Right kidney (tissue), 1 donor: ENCODE measurements around the gene AHCYL2.
"Not testable (repeated sequence)": the region's sequence is repeated elsewhere in the genome, so short reads cannot be mapped to it uniquely, and the experiment has no call there.

ENCODE experiments used
- DNase-seq: peaks from one replicate; pipeline ENCODE4 v3.0.0-alpha.2; 2016

AHCYL2 gene

DNA sequence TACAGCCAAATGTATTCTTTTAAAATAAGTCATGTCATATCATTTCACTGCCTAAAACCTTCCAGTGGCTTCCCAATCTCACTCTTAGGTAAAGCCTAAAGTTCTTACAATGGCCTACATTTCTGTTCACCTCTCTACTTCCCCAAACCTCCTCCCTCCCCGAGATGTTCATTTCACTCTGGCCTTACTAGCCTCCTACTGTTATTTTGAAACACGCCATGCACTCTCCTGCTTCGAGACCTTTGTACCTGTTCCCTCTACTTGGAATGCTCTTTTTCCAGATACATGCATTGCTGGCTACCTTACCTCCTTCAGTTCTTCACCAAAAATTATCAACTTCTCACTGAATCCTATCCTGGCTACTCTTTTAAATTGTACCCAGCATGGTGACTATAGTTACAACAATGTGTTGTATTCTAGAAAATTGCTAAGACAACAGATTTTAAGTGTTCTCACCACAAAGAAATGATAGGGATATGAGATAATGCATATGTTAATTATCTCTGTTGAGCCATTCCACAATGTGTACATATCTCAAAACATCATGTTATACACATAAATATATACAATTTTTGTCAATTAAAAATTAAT, 158.8 kb downstream of the AHCYL2 start:
- DNase-seq = no peak

DNA sequence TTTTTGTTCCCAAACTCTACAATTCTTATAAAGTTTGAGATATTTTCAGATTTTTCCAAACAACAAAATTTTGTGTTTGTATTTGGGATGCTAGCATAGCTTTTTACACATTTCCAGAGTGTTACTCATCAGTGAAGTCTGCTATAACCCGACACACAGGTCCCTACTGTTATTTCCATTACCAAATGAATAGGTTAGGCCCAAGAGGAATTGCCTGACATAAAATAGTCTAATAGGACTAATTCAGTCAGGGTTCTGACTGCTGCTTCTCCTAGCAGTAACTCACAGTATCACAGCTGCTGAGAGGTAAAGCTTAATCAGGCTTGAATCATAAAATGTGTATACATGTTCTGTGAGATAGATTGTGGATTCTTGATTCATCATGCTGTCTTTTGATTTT, 160.3 kb downstream of the AHCYL2 start:
- no peak for DNase-seq

DNA sequence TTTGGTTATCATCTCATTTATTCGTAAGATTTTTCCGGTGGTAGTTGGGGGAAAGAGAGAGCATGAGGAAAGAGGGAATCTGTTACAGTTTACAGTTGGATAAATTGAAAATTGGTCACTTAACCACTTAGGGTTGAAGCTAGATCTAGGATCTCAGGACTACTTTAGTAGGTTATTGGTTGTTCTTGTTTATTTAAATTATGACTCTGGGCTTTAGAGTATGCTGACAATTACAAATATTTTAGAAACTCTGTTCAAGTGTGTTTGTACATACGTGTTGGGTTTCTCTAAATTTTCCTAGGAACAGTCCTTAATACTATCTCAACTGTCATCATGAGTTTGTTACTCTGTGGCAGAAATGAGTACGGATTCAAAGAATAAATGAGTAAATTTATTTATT, 160.8 kb downstream of the AHCYL2 start:
- DNase-seq = no peak

DNA sequence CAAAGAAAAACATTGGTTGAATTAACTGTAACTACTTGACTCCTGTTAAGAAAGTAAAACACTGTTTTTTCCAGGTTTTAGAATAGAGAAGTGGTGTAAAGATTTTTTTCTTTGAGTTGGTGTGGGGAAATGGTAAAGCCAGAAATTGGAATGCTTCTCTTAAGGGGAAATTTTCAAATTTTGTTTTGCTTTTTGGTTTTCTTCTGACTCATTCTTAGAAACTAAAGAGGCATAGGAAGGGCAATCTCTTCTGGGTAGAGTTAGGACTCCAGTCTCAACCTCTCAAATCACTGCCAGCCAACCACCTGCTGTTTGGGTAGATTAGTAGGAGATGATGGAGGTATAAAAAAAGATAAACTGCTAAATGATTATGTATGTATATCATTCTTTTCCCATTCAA, 161.7 kb downstream of the AHCYL2 start:
- DNase-seq = no peak

DNA sequence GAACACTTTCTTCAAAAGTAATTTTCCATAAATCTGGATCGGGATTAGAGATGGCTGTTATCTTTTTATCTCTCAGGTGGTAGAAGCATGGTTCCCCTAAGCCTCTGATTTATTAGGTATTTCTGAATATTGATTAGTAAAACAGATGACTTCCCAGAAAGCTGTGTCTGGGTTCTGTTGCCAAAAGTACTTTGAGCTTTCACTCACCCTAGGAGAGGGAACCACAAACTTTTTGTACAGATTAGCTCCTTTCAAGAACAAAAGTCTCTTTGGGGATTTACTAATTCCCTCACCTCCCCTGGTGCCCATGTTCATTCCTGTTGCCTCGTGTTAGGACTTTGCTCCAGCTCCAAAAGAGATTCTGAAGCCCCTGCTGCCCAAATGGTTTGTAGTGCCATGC, 162.7 kb downstream of the AHCYL2 start:
- no peak for DNase-seq

DNA sequence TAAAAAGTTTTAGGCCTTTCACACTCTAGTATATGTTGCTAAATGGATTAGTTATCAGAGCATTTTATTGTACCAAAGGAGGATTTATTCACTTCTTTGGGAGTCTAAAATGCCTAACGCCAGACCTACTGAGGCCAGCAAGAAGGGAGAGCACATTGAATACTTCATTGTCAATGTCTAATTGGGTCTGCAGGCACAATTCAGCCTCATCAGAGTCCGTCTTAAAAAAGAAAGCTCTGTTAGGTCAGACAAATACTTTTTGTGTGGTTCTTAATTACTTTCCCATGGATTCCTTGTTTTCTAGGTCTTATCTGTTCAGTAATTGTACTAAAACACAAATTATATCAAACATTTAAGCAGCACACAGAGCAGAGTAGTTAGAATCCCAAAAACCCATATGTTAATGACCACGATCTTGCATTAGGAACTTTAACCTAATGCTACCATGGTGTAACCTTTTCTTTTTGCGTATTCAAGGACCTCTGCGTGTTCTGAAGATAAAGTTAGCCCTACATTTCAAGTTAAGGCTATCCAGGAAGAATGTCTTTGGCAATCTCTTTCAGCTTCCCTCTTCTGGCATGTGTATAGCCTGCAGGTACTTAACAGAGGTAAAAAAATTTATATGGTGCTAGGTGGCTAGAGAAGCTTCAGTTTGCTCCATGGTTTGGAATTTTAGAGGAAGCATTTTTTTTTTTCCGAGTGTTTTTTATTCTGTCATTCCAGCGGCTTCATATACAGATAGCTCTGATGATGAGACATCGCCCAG, 163.7 kb downstream of the AHCYL2 start:
- DNase-seq = no peak

DNA sequence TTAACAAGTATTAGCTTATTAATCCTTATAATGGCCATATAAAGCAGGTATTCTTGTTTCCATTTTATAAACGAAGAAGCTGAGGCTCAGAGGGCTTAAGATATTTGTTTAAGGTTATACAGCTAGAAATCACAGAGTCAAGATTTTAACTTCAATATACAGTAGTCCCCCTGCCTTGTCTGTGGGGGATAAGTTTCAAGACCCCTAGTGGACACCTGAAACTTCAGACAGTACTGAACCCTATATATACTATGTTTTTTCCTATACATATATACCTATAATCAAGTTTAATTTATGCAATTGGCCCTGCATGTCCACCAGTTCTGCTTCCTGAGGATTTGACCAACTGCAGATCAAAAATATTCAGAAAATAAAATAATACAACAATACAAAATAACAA, 165.0 kb downstream of the AHCYL2 start:
- DNase-seq = no peak

DNA sequence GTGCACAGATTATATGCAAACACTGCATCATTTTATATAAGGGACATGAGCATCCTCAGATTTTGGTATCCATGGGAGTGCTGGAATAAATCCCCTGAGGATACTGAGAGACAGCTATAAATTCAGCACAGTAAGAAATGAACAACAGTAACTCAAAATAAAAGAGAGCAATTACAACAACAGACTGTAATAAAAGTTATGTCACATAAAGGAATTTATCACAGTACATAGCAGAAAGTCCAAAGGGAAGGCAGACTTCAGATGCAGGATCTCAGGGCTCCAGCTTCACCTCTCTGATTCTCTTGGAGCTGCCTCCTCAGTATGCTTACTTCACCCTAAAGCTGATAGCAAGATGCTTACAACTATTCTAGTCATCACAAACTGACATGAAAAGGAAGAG, 165.5 kb downstream of the AHCYL2 start:
- DNase-seq = no peak

DNA sequence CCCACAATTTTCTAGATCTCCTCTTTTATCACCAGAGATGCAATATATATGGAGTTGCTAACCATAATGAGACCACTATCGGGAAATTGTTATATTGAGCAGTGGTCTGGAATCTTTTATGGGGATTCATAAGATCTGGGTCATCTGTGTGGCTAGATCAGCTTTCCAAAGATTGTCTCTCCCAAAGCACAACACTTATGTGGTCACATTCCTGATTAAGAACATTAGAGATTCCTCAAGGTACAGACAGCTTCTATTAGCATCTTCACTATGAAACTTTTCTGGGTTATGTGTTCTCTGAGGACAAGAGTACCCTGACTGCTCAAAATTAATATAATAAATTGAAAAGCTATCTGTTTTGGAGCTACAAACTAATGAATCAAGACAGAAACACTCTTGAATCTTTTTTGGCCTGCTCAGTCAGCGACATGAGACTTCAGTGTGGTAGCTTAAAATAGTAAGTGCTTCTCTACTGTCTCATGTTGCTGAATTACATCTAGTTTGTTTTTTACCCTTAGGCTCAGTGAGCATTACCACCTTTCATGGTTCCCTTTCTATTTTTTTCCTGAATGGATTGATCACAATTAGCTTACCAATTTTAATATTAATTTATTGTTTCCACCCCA, 166.8 kb downstream of the AHCYL2 start:
- no peak for DNase-seq

DNA sequence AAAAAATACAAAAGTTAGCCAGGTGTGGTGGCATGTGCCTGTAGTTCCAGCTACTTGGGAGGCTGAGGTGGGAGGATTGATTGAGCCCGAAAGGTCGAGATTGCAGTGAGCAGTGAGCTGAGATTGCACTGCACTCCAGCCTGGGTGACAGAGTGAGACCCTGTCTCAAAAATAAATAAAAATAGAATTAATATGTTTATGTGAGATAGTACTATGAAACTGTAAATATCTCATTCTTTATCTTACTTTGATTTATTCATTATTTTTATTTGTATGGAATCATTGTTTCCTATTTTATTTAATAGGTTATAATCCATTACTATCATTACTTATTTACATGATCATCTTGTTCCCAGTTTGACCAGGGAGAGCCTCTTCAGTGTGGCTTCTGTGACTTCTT, 168.4 kb downstream of the AHCYL2 start:
- DNase-seq = no peak

DNA sequence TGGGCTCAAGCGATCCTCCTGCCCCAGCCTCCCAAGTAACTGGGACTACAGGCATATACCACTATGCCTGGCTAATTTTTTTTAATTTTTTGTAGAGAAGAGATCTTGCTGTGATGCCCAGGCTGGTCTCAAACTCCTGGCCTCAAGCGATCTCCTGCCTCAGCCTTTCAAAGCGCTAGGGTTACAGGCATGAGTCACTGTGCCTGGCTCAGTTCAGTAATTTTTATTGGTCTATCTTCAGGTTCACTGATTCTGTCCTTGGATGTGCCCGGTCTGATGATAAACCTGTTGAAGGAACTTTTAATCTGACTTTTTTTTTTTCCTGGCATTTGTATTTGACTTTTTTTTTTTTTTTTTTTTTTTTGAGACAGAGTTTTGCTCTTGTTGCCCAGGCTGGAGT, 169.3 kb downstream of the AHCYL2 start:
- DNase-seq = no peak

DNA sequence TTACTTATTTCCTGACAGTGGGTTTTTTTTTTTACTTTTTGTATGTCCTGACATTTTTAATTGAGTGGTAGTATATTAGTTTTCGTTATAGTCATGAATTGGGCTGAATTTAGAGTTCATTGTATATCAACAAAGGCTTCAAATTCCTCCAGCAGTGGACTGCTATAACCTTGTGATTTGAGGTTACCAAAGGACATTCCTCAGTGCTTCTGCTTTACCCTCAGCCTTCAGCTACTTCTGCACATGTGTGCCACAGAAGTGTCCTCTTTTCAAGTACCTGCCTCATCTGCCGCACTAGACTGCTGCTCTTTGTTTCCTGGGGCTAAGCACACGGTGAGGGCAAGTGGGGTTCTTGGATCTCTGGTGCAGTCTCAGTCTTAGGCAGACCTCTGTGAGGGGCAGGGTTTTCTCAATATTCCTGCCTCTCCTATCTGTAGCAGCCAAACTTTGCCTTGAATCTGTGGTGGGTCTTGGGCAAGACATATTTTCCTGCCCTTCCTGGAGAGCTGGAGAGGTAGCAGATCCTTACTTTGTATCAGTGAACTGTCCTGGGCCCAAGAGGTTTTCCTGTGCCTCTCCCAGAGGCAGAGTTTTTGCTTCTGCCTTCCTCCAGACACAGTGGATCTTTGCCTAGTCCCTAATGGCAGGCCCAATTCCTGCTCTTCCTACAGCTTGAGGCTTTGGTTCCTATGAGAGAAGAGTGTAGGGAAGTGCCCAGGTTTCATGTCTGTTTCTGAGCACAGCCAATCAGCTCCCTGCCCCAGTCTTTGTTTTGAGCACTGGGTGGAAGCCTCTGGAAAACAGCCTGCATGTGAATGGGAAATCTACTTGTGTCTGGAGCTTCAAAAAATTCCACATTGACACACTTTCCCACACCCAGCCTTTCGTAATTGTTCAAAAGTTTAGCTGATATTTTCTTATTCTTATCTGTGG, 170.4 kb downstream of the AHCYL2 start:
- no peak for DNase-seq

DNA sequence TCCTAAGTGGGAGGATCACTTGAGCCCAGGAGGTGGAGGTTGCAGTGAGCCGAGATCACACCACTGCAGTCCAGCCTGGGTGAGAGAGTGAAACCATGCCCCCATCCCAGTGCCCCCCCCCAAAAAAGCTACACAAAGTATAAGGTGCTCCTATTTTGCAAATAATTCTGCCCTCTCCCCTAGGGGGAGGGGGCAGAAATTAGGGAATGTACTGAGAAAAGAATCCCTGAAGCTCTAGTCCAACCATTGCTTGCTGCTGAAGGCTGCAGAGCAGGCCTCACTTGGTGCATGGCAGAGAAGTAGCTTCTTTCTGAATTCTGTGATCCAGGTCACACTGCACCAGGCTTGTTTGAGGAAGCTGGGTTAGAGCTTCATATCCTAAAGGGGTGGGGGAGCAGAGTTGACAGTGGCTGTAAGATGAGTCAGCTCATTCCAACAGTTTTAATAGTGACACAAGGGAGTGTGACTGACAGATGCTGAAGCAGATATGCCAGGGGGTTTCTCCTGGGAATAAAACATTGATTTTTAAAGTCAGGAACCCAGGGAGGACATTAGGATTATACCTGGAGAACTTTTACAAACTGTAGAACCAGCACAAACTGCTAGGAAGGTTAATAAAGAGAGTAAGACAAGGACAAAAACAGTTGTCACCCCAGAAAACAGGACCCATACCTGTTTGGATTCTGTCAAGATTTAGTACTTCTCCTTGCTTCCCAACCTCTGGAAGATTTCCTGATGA, 176.6 kb downstream of the AHCYL2 start:
- DNase-seq = no peak

DNA sequence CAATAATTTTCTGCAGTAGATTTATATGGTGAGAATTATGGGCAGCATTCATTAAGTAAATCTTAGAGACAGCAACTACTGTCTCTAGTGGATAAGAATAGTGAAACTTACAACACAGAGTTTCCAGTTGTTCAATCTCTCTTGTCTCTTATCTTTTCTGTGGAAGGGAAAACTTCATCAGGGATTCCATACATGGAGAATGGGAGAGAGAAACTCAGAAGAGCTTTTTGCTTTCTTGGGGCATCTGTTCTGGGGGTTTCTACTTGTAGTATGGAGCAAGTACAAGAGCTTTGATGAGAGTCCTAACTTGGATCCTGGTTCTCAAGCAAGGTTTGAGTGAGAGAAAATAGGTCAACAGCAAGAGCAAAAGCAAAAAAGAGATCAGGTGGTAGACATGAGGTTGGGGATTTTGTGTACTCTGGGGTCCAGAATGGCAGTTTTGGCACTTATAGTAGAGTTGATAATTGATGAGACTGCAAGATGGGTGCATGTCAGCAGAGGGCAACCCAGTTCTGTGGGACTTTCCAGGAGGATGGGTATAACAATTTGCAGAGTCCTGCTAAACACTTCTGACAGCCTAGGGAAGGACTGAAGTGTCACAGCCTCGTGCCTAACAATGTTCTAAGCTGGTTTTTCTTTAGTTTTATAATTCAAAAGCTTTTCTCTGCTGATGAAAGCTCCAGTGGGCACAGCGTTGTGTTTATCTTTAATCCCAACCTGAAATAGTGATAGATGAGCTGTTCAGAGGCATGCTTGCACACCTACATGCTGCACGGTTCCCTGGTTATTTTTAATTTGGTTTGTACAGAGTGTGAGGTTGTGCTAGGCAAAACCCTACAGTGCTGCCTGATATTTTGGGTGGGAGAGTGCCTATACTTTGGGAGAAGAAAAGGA, 177.4 kb downstream of the AHCYL2 start:
- no peak for DNase-seq

DNA sequence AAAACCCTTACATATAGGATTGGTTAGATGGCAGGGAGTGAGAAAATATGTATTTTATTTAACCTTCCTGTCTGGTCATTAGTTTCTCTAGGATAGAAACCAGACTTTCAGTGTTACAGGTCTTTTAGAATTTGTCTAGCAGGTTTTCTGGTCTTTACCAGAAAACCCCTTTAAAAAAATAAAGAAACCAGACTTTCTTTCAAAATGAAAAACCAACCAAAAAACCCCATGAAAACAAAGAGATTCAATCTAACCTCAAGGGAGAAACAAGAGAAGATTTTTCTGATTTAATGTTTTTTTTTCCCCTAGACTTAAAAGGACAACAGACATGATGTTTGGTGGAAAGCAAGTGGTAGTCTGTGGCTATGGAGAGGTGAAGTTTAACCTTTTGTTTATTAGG, 180.7 kb downstream of the AHCYL2 start:
- no peak for DNase-seq

DNA sequence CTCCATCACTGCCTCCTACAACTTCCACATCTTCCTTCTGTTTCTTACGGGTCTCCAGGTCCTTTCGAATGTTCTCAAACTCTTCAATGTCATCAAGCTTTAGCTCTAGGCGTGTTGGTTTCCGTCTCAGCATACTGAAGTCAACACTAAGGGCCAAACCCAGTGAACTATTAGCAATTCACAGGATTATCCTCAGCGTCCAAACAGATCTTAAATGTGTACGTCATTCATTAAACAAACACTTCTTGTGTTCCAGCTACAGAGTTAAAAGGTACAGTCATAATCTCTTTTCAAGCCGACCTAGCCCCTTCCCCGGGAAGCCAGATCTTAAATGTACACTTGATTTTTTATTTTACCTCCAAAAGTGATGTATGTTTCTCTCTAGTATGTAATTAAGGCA, 185.4 kb downstream of the AHCYL2 start:
- DNase-seq = not testable (repeated sequence)

DNA sequence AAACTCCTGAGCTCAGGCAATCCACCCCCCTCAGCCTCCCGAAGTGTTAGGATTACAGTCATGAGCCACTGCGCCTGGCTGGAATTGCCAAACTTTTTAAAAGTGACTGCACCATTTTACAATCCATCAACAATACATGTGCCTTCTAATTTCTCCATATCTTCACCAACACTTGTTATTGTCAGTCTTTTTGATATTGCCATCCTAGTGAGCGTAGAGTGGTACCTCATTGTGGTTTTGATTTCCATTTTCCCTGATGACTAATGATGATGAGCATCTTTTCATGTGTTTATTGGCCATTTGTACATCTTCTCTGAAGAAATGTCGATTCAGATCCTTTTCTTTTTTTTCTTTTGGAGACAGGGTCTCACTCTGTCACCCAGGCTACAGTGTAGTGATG, 187.7 kb downstream of the AHCYL2 start:
- DNase-seq = no peak

DNA sequence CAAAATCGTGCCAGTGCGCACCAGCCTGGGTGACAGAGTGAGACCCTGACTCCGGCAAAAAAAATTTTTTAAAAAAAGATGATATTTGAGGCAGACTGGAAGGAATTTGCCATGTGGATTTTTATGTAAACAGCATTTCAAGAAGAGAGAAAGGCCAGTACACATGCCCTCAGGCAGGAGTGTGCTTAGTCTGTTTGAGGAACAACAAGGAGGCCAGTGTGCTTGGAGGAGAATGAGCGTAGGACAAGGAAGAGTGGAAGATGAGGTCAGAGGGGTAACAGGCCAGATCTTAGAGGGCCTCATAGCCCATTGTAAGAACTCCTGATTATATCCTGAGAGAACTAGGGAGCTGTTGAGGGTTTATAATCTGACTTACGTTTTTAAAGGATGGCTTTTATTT, 192.2 kb downstream of the AHCYL2 start:
- no peak for DNase-seq

DNA sequence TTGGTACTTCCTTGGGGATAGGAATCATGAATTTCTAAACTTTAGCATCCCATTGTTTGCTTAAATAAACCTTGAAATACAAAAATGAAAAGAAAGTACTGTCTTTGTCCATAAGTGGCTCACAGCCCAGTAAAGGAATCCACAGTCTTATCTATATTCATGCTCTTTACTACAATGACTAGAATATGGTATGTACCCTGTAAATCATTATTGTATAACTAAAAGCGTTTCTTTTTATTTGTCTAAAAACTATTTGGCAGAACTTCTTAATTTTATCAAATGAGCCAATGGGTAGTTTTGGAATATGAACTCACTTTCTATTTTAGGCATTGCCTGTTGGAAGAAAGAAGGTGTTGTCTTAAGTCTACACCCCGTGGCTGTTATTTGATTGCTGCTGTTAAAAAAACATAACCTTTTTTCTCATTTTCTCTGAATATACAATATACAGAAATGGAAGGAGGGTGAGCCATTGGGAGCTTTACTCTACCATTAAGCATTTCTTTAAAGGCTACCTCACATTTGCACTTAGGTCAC, 197.0 kb downstream of the AHCYL2 start:
- DNase-seq = no peak

DNA sequence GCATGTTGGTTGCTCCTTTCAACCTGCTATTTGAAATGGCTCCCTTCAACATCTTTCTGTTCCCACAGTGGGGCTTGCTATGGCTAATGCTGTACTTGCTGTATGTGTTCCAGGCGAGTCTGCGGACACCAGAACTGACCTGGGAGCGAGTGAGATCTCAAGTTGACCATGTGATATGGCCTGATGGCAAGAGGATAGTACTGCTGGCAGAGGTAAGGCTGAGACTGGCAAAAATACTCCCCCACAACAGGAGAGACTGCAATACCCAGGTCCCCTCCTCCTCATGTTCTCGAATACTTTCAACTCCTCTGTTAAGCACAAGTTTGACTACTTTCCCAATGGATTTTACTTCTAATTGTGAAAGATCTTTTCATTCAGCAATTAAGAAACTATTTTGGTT, 197.9 kb downstream of the AHCYL2 start:
- DNase-seq = no peak
